SK-N-SH (cell line): ENCODE data around the gene HIPK4. TPM values are rescaled to one million over a fixed set of nuclear protein-coding genes. Genes with fewer than 3 reads are reported as not detected.

Experiments
- CTCF ChIA-PET: fragments of 300-600, 350-600 bp; formaldehyde crosslinking; extraction: SDS; loops from one replicate; lab custom pipeline; 2021; lab: Yijun Ruan, JAX
- POLR2A ChIA-PET: fragments of 350-600 bp; sonication (Branson Sonifier 250); formaldehyde crosslinking; extraction: SDS; loops from one replicate; lab custom pipeline; 2020; ENCODE audit warnings: antibody characterized with exemption, inconsistent platforms; lab: Yijun Ruan, JAX
- DNase-seq: peaks from one replicate; pipeline ENCODE4 v3.0.0; 2012
- H2AFZ ChIP-seq: fragments of 200-600 bp; sonication (generic); 2 replicates; pipeline ENCODE4 v1.8.1; 2016; ENCODE audit warnings: antibody characterized with exemption, mild to moderate bottlenecking, low read depth
- H3F3A ChIP-seq: fragments of 200-600 bp; sonication (generic); replicated peaks from 2 replicates; pipeline ENCODE3; 2016; ENCODE audit warnings: antibody characterized with exemption, mild to moderate bottlenecking; ENCODE audit not compliant: insufficient read depth
- H3K27ac ChIP-seq, 2 experiments: fragments of 200-500 bp in 1 of 2; fragments of 200-600 bp in 1 of 2; sonication (Bioruptor generic) in 1 of 2; sonication (generic), shearing (Covaris generic) in 1 of 2; 2 replicates each; pipeline versions ENCODE4 v1.5.1 to v1.6.1; 2014 to 2016; ENCODE audit warnings: low read depth in 2 of 2, inconsistent platforms in 1 of 2, low read length in 1 of 2, mild to moderate bottlenecking in 1 of 2, mixed read lengths in 1 of 2
- H3K27me3 ChIP-seq: fragments of 200-600 bp; sonication (generic), shearing (Covaris generic); 2 replicates; pipeline ENCODE4 v1.6.1; 2016; ENCODE audit warnings: mixed run types; ENCODE audit not compliant: insufficient read depth
- H3K36me3 ChIP-seq, 2 experiments: fragments of 200-500 bp in 1 of 2; fragments of 200-600 bp in 1 of 2; sonication (Bioruptor generic) in 1 of 2; sonication (generic) in 1 of 2; replicated peaks in 1 of 2; 2 replicates each; pipeline versions ENCODE3 to v1.5.1; 2014 to 2016; ENCODE audit warnings: low read length in 1 of 2, mild to moderate bottlenecking in 1 of 2; ENCODE audit not compliant: insufficient read depth in 2 of 2, control insufficient read depth in 1 of 2
- H3K4me1 ChIP-seq, 2 experiments: fragments of 200-500 bp in 1 of 2; fragments of 200-600 bp in 1 of 2; sonication (Bioruptor generic) in 1 of 2; sonication (generic), shearing (Covaris generic) in 1 of 2; 2 replicates each; pipeline versions ENCODE4 v1.5.1 to v1.6.1; 2014 to 2016; ENCODE audit warnings: low read depth in 1 of 2, low read length in 1 of 2, mixed run types in 1 of 2; ENCODE audit not compliant: insufficient read depth in 2 of 2, control insufficient read depth in 1 of 2
- H3K4me2 ChIP-seq: fragments of 200-600 bp; sonication (generic), shearing (Covaris generic); 2 replicates; pipeline ENCODE4 v1.6.1; 2017; ENCODE audit warnings: mixed run types
- H3K4me3 ChIP-seq, 2 experiments: fragments of 200-500 bp in 1 of 2; fragments of 200-600 bp in 1 of 2; sonication (Bioruptor generic) in 1 of 2; sonication (generic), shearing (Covaris generic) in 1 of 2; 2 replicates each; pipeline versions ENCODE4 v1.5.1 to v1.8.1; 2014 to 2016; ENCODE audit warnings: low read depth in 2 of 2, inconsistent platforms in 1 of 2, low read length in 1 of 2, mild to moderate bottlenecking in 1 of 2, mixed read lengths in 1 of 2, moderate library complexity in 1 of 2
- H3K79me2 ChIP-seq: fragments of 200-600 bp; sonication (generic); 2 replicates; pipeline ENCODE4 v1.8.1; 2017; ENCODE audit warnings: mild to moderate bottlenecking; ENCODE audit not compliant: insufficient read depth
- H3K9ac ChIP-seq: fragments of 200-600 bp; sonication (generic); 2 replicates; pipeline ENCODE4 v1.6.1; 2017; ENCODE audit warnings: mixed run types
- H3K9me2 ChIP-seq: fragments of 200-600 bp; sonication (generic); 2 replicates; pipeline ENCODE4 v1.6.1; 2017; ENCODE audit warnings: mixed run types
- H3K9me3 ChIP-seq: fragments of 200-600 bp; sonication (generic); 2 replicates; pipeline ENCODE4 v1.6.1; 2017; ENCODE audit warnings: mixed run types, mild to moderate bottlenecking, moderate library complexity
- H4K20me1 ChIP-seq: fragments of 200-600 bp; sonication (generic); 2 replicates; pipeline ENCODE4 v1.6.1; 2017; ENCODE audit warnings: mild to moderate bottlenecking, mixed run types; ENCODE audit not compliant: insufficient read depth
- ELF1 ChIP-seq: IDR thresholded peaks from 2 replicates; pipeline ENCODE4 v1.4.0; 2012
- EP300 ChIP-seq, 2 experiments: IDR thresholded peaks; 2 replicates each; pipeline versions ENCODE4 v1.4.0 to v1.6.1; 2012; ENCODE audit warnings: borderline replicate concordance in 1 of 2, low read depth in 1 of 2, low read length in 1 of 2
- FOXM1 ChIP-seq: IDR thresholded peaks from 2 replicates; pipeline ENCODE4 v1.4.0; 2012; ENCODE audit warnings: low read depth, mild to moderate bottlenecking
- GATA2 ChIP-seq: sonication (generic); formaldehyde crosslinking; IDR thresholded peaks from 2 replicates; pipeline ENCODE4 v1.5.0; 2020; ENCODE audit warnings: mild to moderate bottlenecking, missing genetic modification reagents
- IRF3 ChIP-seq: fragments of 150-350 bp; IDR thresholded peaks from 2 replicates; pipeline ENCODE4 v1.6.1; 2016; ENCODE audit warnings: mild to moderate bottlenecking, low read depth, low read length
- JUND ChIP-seq: IDR thresholded peaks from 2 replicates; pipeline ENCODE4 v1.4.0; 2012
- MAX ChIP-seq: IDR thresholded peaks from 2 replicates; pipeline ENCODE4 v1.4.0; 2012; ENCODE audit warnings: low read depth
- MEF2A ChIP-seq: IDR thresholded peaks from 2 replicates; pipeline ENCODE4 v1.4.0; 2012; ENCODE audit warnings: low read depth, borderline replicate concordance
- MXI1 ChIP-seq: IDR thresholded peaks from 2 replicates; pipeline ENCODE4 v1.6.1; 2012; ENCODE audit warnings: mild to moderate bottlenecking, low read depth, low read length, improper control_type of control experiment
- NFIC ChIP-seq: IDR thresholded peaks from 2 replicates; pipeline ENCODE4 v1.4.0; 2012; ENCODE audit warnings: borderline replicate concordance
- NRF1 ChIP-seq: IDR thresholded peaks from 2 replicates; pipeline ENCODE4 v1.6.1; 2012; ENCODE audit warnings: low read depth, mild to moderate bottlenecking, low read length
- PBX3 ChIP-seq: IDR thresholded peaks from 2 replicates; pipeline ENCODE4; 2012
- RAD21 ChIP-seq: IDR thresholded peaks from 2 replicates; pipeline ENCODE4 v1.6.1; 2012; ENCODE audit warnings: mild to moderate bottlenecking, low read length
- RCOR1 ChIP-seq: fragments of 150-350 bp; IDR thresholded peaks from 2 replicates; pipeline ENCODE4 v1.6.1; 2017; ENCODE audit warnings: antibody characterized with exemption, low read length
- RFX5 ChIP-seq: IDR thresholded peaks from 2 replicates; pipeline ENCODE4 v1.6.1; 2012; ENCODE audit warnings: mild to moderate bottlenecking, improper control_type of control experiment, low read length
- SIN3A ChIP-seq: IDR thresholded peaks from 2 replicates; pipeline ENCODE4 v1.6.1; 2012; ENCODE audit warnings: low read depth, mild to moderate bottlenecking, low read length, moderate library complexity, borderline replicate concordance
- SMC3 ChIP-seq: IDR thresholded peaks from 2 replicates; pipeline ENCODE4 v1.6.1; 2012; ENCODE audit warnings: low read depth, low read length, improper control_type of control experiment
- TAF1 ChIP-seq: IDR thresholded peaks from 2 replicates; pipeline ENCODE4 v1.6.1; 2012; ENCODE audit warnings: low read depth, mild to moderate bottlenecking, low read length, moderate library complexity, borderline replicate concordance
- TCF12 ChIP-seq: IDR thresholded peaks from 2 replicates; pipeline ENCODE4 v1.4.0; 2012
- TEAD4 ChIP-seq: IDR thresholded peaks from 2 replicates; pipeline ENCODE4 v1.4.0; 2012; ENCODE audit warnings: mild to moderate bottlenecking, borderline replicate concordance; ENCODE audit not compliant: insufficient read depth
- YY1 ChIP-seq: IDR thresholded peaks from 2 replicates; pipeline ENCODE4 v1.4.0; 2012; ENCODE audit warnings: low read depth, mild to moderate bottlenecking
- WGBS: methylation state at CpG from one replicate; pipeline ENCODE4 v1.1.6; 2017; ENCODE audit warnings: low lambda C conversion rate; 5-methylcytosine and 5-hydroxymethylcytosine counted together
- polyA plus RNA-seq, 3 experiments: library from polyadenylated mRNA; depleted of rRNA; stranded (reverse); fragments of >200 nt; gene quantifications; 2 replicates each; pipeline ENCODE4 v1.2.3, GENCODE V29; 2012
- TF ChIP-seq, protein P1 (sequence below): IDR thresholded peaks from 2 replicates; pipeline ENCODE4 v1.4.0; 2012; ENCODE audit warnings: low read depth, borderline replicate concordance
- TF ChIP-seq, protein P2 (sequence below): fragments of 150-350 bp; IDR thresholded peaks from 2 replicates; pipeline ENCODE4 v1.6.1; 2017; ENCODE audit warnings: antibody characterized with exemption, low read length, low read depth, borderline replicate concordance
- TF ChIP-seq, protein P3 (sequence below): IDR thresholded peaks from 2 replicates; pipeline ENCODE4 v1.4.0; 2012; ENCODE audit warnings: low read depth, borderline replicate concordance

Gene HIPK4
- polyA plus RNA-seq, 1 of the 3 experiments (the other 2 are of a cell fraction): 0.23 TPM

DNA sequence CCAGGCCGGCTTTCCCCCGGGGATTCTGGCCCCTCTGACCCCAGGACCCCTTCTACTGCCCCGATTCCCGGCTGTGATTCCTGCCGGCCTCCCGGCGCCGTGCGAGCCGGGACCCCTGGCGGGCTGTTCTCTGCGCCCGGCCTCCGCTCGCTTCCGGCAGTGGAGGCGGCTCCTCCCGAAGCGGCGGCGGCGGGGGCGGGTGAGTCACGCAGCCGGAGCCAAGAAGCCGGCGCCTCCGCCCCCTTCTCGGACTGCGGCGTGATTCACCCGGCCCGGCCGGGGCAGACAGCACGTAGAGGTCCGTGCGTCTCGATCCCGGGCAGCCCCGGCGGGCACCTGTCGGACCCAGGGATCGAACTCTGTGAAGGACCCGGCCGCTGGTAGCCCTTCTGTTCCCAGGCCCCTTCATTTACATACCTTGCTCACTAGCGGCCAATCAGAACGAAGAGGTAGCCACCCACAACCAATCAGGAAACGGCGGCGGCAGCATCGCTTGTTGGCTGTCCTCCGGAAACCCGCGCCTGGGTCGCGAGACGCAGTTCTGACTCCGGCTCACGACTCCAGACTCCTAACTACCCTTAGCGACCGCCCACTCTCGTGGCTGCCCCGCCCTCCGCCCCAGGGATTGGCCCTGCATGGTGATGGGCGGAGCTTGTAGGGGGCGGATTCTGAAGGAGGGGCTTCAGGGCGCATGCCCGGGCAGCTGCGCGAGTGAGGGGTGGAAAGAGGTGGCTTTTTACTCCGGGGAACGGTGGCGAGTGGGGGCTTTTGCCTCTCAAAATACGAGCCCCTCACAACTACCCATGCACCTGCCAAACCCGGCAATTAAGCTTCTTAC is 35.7 kb upstream of the HIPK4 start, which contains the start of gene SERTAD1 (continued):
- TF ChIP-seq, protein P1, sequence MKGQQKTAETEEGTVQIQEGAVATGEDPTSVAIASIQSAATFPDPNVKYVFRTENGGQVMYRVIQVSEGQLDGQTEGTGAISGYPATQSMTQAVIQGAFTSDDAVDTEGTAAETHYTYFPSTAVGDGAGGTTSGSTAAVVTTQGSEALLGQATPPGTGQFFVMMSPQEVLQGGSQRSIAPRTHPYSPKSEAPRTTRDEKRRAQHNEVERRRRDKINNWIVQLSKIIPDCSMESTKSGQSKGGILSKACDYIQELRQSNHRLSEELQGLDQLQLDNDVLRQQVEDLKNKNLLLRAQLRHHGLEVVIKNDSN: no peak
- TF ChIP-seq TEAD4 (peak; percentile 56; the same call in 1 of the 2 replicates), RFX5 (peak; percentile 96), ELF1 (0 out of 2 replicates have a peak, but pooled peaks have one; percentile 14), NRF1 (peak; percentile 92), TAF1 (peak; percentile 84), RCOR1 (no peak; the same call in 1 of the 2 replicates), EP300 (IDR thresholded peaks at IDR 0.05; ENCODE audit: borderline replicate concordance in 1 of 2, low read depth in 1 of 2, low read length in 1 of 2) (no peak), IRF3 (no peak; the same call in 1 of the 2 replicates), FOXM1 (no peak), YY1 (no peak; the same call in 1 of the 2 replicates), MAX (peak; percentile 21; the same call in 1 of the 2 replicates)
- TF ChIP-seq, all 33 proteins: peak for 15

DNA sequence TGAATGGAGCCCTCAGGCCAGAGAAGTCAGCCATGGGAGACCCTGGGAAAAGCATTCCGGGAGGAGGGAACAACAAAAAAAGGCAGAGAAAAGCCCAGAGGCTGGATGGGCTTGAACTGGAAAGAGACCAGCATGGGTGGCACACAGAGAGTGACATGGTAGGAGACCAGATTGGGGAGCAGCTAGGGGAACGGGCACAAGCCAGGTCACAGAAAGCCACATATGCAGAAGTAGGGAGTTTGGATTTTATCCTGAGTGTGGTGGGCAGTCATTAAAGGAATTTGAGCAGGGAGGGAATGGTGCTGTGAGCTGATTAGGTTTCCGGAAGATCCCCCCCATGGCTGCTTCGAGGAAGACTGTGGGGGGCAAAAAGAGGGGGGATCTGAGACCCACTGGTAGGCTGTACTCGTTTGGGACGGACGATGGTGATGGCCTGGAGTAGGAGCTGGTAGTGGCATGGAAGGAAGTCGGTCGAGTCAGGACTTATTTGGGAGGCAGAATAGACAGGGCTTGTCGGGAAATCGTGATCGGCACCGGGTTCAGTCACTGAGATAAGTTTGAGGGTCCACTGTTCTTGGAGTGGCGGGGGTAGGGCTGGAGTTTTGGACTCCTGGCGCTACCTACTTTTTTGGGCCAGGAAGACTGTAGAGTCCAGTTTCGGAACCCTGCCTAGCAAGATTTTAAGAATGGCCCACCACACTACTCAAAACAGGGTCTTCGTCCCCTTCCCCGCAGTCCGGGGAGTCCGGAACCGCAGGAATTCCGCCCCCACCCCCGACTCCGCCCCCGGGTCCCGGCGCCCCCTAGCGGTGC is 34.9 kb upstream of the HIPK4 start:
- POLR2A ChIA-PET: no interaction called here
- Histone ChIP-seq H2AFZ (peak overlapping the region; percentile 26; the same call in 1 of the 2 replicates), H3K4me2 (peak overlapping the region; percentile 89), H3K27me3 (no peaks in the 10 kb centered on the region), H3K9me2 (no peaks in the 10 kb centered on the region), H3K9me3 (no peaks in the 10 kb centered on the region), H3K79me2 (peaks cover 36% of the 10 kb centered on the region), H3K27ac (peak overlapping the region; percentile 86 to 97), H3F3A (peaks cover 35% of the 10 kb centered on the region), H4K20me1 (no peaks in the 10 kb centered on the region), H3K36me3 (peaks cover 7 to 15% of the 10 kb centered on the region in 2 experiments), H3K9ac (peak overlapping the region; percentile 98), H3K4me1 (peaks cover 6 to 17% of the 10 kb centered on the region in 2 experiments; a peak in 3 of 4 replicates), H3K4me3 (peak overlapping the region; percentile 67 to 86)
- no peak for DNase-seq
- WGBS: 8% methylated on average over 28 of the region's 28 CpGs
- CTCF ChIA-PET: interaction anchor here (0.6 to 1.6 kb wide), 8 partner anchors 9 to 87 kb away, joined by 3 to 6 read pairs (median 3); no protein-coding TSS in a partner anchor
- TF ChIP-seq NFIC (no peak), PBX3 (no peak), RAD21 (no peak), YY1 (no peak), GATA2 (CRISPR knock-in tag) (no peak), SIN3A (no peak), MXI1 (no peak), TCF12 (no peak), FOXM1 (no peak), MEF2A (no peak), JUND (no peak), ELF1 (no peak), SMC3 (no peak)
- TF ChIP-seq, protein P2, sequence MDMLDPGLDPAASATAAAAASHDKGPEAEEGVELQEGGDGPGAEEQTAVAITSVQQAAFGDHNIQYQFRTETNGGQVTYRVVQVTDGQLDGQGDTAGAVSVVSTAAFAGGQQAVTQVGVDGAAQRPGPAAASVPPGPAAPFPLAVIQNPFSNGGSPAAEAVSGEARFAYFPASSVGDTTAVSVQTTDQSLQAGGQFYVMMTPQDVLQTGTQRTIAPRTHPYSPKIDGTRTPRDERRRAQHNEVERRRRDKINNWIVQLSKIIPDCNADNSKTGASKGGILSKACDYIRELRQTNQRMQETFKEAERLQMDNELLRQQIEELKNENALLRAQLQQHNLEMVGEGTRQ: no peak
- TF ChIP-seq, protein P3, sequence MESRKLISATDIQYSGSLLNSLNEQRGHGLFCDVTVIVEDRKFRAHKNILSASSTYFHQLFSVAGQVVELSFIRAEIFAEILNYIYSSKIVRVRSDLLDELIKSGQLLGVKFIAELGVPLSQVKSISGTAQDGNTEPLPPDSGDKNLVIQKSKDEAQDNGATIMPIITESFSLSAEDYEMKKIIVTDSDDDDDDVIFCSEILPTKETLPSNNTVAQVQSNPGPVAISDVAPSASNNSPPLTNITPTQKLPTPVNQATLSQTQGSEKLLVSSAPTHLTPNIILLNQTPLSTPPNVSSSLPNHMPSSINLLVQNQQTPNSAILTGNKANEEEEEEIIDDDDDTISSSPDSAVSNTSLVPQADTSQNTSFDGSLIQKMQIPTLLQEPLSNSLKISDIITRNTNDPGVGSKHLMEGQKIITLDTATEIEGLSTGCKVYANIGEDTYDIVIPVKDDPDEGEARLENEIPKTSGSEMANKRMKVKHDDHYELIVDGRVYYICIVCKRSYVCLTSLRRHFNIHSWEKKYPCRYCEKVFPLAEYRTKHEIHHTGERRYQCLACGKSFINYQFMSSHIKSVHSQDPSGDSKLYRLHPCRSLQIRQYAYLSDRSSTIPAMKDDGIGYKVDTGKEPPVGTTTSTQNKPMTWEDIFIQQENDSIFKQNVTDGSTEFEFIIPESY: no peak
